ENCODE measurements around the gene CD300H. TPM values are rescaled to one million over a fixed set of nuclear protein-coding genes. Genes with fewer than 3 reads are reported as not detected.

Gene CD300H
- not detected in 2 replicates for total RNA-seq (2022)
- not detected for Bru-seq, nascent RNA
- BruChase-seq, experiment 1, labeled RNA remaining after a 6-hour chase, result not detected
- not detected for BruChase-seq, experiment 2, labeled RNA remaining after a 2-hour chase
- long read RNA-seq, result 0 reads

GRCh38 chr17:74567397-74567796 is at the start of gene CD300H:
CD300H (minus strand) TSS chr17:74567509.
- no TSS peak for BruUV-seq (replicated peaks)
- H3K9me3 Mint-ChIP-seq (ENCODE audit: low read depth, unreplicated experiment), result peaks cover 12% of the 10 kb centered on the region
- H3K36me3 Mint-ChIP-seq (ENCODE audit: insufficient read depth, unreplicated experiment), result peaks cover 5% of the 10 kb centered on the region
- no peak for DNase-seq
- H3K27ac Mint-ChIP-seq (ENCODE audit: unreplicated experiment), result no peak within 1 kb of the TSS
- no peak for TF ChIP-seq CTCF (IDR thresholded peaks at IDR 0.05; ENCODE audit: unreplicated experiment)
- H3K4me1 Mint-ChIP-seq (ENCODE audit: low read depth, unreplicated experiment), result peaks cover 13% of the 10 kb centered on the region
- CTCF ChIA-PET, result no interaction called here
- intact Hi-C loops (cut with micrococcal nuclease; ENCODE audit: unreplicated experiment), result no loop called here
- H3K4me3 Mint-ChIP-seq (ENCODE audit: low read depth, unreplicated experiment), result no peak within 1 kb of the TSS
- peaks cover 93% of the 10 kb centered on the region for H3K27me3 Mint-ChIP-seq (ENCODE audit: unreplicated experiment)

- no TSS peak for BruUV-seq (replicated peaks)
- no peak overlapping the region for H3K4me3 Mint-ChIP-seq (ENCODE audit: low read depth, unreplicated experiment)
- no peak for TF ChIP-seq CTCF (IDR thresholded peaks at IDR 0.05; ENCODE audit: unreplicated experiment)
- H3K27me3 Mint-ChIP-seq (ENCODE audit: unreplicated experiment), result peaks cover 72% of the 10 kb centered on the region
- H3K27ac Mint-ChIP-seq (ENCODE audit: unreplicated experiment), result no peak overlapping the region
- intact Hi-C loops (cut with micrococcal nuclease; ENCODE audit: unreplicated experiment), result no loop called here
- no peak for DNase-seq
- H3K9me3 Mint-ChIP-seq (ENCODE audit: low read depth, unreplicated experiment), result no peaks in the 10 kb centered on the region
- H3K36me3 Mint-ChIP-seq (ENCODE audit: insufficient read depth, unreplicated experiment), result no peaks in the 10 kb centered on the region
- H3K4me1 Mint-ChIP-seq (ENCODE audit: low read depth, unreplicated experiment), result no peaks in the 10 kb centered on the region
- CTCF ChIA-PET, result no interaction called here
These were observed 49.4 kb upstream of the CD300H start for GRCh38 chr17:74616696-74617095.

- Mint-ChIP-seq H3K27me3 (ENCODE audit: unreplicated experiment) (peaks cover 26% of the 10 kb centered on the region), H3K36me3 (ENCODE audit: insufficient read depth, unreplicated experiment) (no peaks in the 10 kb centered on the region), H3K9me3 (ENCODE audit: low read depth, unreplicated experiment) (no peaks in the 10 kb centered on the region), H3K4me1 (ENCODE audit: low read depth, unreplicated experiment) (no peaks in the 10 kb centered on the region), H3K27ac (ENCODE audit: unreplicated experiment) (no peak overlapping the region), H3K4me3 (ENCODE audit: low read depth, unreplicated experiment) (no peak overlapping the region)
- no peak for DNase-seq
- CTCF ChIA-PET, result interaction anchor here (0.7 kb wide), 1 partner anchor 148 kb away, joined by 4 read pairs; no protein-coding TSS in a partner anchor
- no TSS peak for BruUV-seq (replicated peaks)
- TF ChIP-seq CTCF (IDR thresholded peaks at IDR 0.05; ENCODE audit: unreplicated experiment), result no peak
- intact Hi-C loops (cut with micrococcal nuclease; ENCODE audit: unreplicated experiment), result no loop called here
These were observed 44.7 kb upstream of the CD300H start for GRCh38 chr17:74612046-74612445.

- BruUV-seq (replicated peaks), result no TSS peak
- Mint-ChIP-seq H3K27ac (ENCODE audit: unreplicated experiment) (no peak overlapping the region), H3K36me3 (ENCODE audit: insufficient read depth, unreplicated experiment) (no peaks in the 10 kb centered on the region), H3K4me1 (ENCODE audit: low read depth, unreplicated experiment) (no peaks in the 10 kb centered on the region), H3K9me3 (ENCODE audit: low read depth, unreplicated experiment) (no peaks in the 10 kb centered on the region), H3K27me3 (ENCODE audit: unreplicated experiment) (peaks cover 7% of the 10 kb centered on the region), H3K4me3 (ENCODE audit: low read depth, unreplicated experiment) (no peak overlapping the region)
- CTCF ChIA-PET, result no interaction called here
- intact Hi-C loops (cut with micrococcal nuclease; ENCODE audit: unreplicated experiment), result no loop called here
- no peak for DNase-seq
- TF ChIP-seq CTCF (IDR thresholded peaks at IDR 0.05; ENCODE audit: unreplicated experiment), result no peak
These were observed 42.8 kb upstream of the CD300H start for GRCh38 chr17:74610108-74610507.
